Activated effector memory CD4-positive, alpha-beta T cell treated with Interleukin-2 at 50 U/mL for 16 hours (primary cell): ENCODE measurements around the gene FOXO3B.
"Not testable (repeated sequence)": the region's sequence is repeated elsewhere in the genome, so short reads cannot be mapped to it uniquely, and the experiment has no call there.

Source experiments
- DNase-seq: peaks from one replicate; pipeline ENCODE4 v3.0.0-alpha.2; 2020

Gene FOXO3B

DNA sequence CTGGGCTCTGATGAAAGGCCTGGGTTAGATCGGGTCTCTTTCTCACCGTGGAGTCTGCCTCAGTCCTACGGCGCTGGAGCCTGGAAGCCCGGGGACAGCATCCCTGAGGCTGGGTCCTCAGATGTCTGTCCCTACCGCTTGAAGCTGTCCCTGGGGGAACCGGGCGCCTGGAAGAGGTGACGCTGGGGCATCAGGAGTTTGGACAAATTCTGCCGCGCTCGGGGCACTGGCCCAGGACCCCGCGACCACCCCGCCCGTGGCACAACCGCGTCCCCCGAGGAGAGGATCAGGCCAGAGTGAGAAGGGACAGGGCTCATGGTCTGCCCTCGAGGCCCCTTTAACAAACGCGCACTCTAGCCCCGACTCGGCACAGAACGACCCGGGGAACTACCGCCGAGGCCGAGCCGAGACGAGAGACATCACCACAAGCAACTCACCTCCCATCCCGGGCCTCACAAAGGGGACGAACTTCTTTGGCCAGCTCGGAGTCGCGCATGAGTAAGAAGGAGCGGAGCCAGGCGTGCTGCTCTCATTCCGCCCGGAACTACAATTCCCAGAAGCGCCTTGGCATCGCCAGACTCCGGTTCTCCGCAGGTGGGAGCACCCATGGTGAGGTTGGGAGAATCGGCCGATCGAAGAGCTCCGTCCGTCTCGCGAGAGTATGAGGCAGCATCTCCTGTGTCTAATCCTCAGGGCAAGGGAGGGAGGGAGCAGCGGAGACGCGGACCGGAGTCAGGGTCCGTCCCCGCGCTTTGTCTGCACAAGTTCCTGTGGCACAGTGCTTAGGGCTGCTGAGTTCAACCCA, at the start of gene FOXO3B:
TSS of gene FOXO3B (minus strand) at position 548 of the 805 bp plus-strand sequence. CDS start 663 bp downstream, outside the sequence.
- peak; percentile 25 for DNase-seq

DNA sequence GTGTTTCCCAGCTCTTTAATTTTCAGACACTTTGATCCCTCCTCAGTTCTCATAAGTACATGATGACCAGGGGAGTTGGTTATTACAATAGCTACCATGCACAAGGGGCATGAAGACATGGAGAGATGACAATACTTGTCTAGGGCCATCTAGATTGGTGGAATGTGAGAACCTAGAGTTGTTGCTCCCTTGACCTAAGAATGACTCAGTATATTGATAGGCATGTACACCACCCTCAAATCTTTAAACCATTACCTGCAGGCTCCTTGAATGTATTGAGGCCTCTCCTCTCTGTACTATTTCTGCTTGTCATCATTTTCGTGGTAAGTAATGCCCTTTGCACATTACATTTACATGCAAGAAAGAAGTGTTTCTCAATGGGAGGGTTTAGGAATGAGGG, 41.4 kb upstream of the FOXO3B start:
- not testable (repeated sequence) for DNase-seq

DNA sequence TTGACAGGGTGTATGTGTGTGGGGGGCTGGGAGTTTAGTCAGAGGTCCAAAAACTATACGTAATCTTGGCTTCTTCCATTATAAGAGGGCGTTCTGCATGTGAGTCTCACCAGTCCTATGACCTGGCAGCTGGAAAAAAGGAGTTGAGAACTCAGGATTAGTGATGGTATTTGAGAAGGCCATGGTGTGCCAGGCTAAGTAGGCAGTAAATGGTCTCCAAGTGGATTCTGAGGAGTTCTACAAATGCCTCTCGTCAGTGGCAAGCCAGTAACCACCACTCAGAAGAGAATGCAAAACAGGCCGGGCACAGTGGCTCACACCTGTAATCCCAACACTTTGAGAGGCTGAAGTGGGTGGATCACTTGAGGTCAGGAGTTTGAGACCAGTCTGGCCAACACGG, 40.5 kb upstream of the FOXO3B start:
- not testable (repeated sequence) for DNase-seq

DNA sequence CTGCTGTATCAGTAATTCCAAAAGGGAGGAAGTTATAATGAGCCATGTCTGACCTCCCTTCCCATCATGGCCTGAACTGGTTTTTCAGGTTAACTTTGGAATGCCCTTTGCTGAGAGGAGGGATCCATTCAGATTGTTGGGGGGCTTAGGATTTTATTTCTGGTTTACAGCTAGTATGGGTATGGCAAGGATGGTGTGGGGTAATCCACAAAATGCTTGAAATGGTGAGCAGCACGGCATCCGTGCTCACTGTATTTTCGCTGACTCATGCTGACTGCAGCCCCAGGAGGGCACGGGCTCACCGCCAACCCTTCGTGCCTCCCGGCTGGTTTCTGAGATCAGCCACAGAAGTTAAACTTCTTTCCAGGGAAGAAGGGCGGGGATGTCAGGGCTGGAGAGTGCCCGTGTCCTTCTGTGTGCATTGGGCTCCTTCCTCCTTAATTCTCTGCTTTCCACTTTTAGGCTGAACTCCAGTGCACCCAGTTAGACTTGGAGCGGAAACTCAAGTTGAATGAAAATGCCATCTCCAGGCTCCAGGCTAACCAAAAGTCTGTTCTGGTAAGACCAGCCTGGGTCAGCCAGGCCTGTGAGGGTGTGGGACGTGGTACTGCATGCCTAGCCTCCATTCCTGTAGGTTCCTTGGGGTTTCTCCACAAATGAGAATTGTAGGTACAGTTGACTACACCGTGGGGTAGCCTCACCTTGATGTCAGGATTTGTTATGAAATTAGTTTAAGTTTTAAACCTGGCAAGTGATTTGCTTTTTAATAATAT, 39.8 kb upstream of the FOXO3B start:
- DNase-seq: not testable (repeated sequence)

DNA sequence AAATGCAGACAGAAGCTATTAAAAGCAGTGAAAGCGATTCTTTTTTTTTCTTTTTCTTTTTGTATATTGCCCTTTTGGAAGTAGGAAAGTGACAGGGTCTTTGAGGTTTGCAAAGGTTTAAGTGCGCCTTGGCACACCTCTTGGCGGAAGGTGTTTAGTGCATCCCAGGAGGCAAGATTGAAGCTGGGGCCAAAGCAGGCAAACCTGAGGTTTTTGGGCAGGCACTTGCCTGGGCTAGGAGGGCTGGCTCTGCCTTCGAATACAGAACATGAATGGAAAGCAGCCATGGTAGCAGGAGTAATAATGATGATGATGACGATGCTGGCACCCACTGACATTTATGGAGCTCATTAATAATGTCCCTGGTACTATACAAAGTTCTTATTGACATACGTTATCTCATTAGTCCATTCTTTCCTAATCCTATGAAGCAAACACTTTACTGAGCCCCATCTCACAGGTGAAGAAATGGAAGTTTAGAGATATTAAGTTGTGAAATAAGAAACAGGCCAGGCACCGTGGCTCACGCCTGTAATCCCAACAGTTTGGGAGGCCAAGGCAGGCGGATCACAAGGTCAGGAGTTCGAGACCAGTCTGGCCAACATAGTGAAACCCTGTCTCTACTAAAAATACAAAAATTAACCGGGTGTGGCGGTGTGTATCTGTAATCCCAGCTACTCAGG, 37.5 kb upstream of the FOXO3B start:
- not testable (repeated sequence) for DNase-seq

DNA sequence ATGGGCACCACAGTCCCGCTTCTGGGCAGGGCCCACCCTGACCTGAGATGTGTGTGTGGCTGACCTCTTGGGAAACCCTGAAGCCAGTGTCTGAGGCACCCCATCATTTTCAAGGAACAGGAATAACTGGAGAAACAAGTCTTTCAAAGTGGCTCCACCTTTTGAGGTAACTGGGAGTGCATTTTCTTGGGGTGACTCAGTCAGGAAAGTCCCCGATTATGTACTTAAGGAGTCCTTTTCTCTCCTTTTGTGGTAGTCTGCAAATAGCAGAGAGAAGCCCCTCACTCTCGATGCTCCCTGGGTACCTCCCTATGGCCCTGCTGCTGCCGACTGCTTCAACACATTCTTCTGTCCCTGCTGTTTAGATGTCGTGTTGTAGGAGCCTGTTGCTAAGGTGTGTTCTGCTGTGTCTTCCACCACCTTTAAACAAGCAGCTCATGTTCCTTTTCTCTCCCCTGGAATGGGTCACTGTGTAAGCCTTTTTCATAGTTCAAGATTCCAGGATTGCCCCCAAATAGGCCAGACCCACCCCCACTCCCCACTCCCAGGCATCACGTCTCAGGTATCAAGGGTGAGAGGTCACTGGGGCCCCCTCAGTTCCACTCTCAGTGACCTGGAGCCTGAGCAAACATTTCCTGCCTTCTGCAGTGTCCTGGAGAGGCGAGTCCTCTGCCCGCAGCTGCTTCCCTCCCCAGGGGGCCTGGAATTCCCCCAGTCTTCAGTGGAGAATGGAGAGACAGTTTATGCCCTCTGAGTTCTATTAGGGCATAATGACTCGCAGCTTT, 36.7 kb upstream of the FOXO3B start:
- DNase-seq: not testable (repeated sequence)

DNA sequence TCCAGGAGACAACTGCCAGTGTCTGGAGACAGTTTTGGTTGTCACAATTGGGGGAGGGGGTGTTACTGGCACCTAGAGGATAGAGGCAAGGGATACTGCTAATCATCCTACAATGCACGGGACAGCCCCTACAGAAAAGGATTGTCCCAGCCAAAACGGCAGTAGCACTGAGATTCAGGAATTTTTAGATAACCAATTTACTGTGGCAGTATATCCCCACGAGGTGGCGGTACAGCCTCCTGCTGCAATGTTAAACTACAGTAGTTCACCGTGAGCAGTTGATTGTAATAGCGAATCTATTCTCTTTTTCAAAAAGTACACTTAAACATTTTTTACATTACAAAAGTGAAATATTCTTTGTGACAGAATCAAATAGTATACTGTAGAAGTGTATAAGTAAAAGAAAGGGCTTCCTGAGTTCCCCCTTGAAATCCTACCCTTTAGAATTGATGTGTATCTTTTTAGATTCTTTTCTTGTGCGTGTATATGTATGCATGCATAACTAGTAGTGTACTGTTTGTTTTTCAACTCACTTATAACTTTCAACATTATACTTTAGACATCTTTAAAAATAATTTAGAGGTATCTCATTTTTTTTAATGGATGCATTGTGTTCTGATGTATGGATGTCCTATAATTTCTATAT, 30.4 kb upstream of the FOXO3B start:
- DNase-seq: peak; percentile 31

DNA sequence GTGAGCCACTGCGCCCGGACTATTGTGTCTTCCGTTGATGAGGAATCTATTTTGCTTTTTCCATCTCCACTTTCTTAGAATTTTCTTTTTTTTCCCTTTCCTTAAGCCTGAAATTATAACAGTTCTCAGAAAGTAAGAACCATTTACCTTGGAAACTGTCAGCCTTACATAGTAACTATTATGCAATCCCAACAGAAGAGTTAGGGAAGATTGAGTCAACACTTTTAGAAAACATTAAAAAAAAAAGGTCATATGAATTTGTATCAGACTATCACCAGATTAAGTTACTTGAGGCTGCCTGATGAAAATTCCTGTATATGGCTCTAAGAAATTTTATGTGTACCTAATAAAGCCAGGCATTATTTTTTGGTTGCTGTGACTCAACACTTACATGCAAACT, 26.1 kb upstream of the FOXO3B start:
- not testable (repeated sequence) for DNase-seq

GRCh38 chr17:18705955-18706354, 23.8 kb upstream of the FOXO3B start:
- DNase-seq: not testable (repeated sequence)

DNA sequence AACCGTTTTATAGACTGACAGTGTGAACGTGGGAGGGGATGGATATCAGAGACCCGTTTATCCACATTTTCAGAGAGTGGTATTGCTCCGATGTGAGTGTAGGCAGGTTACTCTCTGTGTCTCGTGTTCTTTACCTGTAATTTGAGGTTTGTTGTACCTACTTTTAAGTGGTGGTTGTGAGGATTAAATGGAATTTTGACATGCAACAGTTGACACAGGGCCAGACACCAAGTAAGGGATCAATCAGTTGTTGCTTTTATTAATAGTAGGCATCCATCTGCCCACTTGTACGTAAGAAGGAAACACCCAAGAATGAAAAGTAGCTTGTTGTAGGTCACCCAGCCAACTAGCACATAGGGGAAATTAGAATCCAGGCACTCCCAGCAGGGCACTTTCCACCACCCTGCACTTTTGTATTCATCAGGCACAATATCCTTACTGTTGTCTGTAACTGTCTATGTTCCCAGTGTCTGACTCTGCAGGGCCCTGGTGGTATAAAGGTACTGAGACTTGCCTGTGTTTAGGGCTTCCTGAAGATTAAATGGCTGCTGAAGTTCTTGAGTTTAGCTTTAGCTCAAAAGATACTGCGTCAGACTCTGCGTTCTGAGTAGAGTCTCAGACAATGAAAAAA, 16.5 kb upstream of the FOXO3B start:
- DNase-seq: not testable (repeated sequence)

- DNase-seq: not testable (repeated sequence)
These were observed 13.0 kb upstream of the FOXO3B start for GRCh38 chr17:18695143-18695542.

- not testable (repeated sequence) for DNase-seq
These were observed 554 bp upstream of the FOXO3B start for GRCh38 chr17:18682668-18683067.

- DNase-seq: not testable (repeated sequence)
These were observed 4.7 kb downstream of the FOXO3B start for GRCh38 chr17:18677381-18677780.

GRCh38 chr17:18676928-18677327, 5.2 kb downstream of the FOXO3B start:
- not testable (repeated sequence) for DNase-seq

DNA sequence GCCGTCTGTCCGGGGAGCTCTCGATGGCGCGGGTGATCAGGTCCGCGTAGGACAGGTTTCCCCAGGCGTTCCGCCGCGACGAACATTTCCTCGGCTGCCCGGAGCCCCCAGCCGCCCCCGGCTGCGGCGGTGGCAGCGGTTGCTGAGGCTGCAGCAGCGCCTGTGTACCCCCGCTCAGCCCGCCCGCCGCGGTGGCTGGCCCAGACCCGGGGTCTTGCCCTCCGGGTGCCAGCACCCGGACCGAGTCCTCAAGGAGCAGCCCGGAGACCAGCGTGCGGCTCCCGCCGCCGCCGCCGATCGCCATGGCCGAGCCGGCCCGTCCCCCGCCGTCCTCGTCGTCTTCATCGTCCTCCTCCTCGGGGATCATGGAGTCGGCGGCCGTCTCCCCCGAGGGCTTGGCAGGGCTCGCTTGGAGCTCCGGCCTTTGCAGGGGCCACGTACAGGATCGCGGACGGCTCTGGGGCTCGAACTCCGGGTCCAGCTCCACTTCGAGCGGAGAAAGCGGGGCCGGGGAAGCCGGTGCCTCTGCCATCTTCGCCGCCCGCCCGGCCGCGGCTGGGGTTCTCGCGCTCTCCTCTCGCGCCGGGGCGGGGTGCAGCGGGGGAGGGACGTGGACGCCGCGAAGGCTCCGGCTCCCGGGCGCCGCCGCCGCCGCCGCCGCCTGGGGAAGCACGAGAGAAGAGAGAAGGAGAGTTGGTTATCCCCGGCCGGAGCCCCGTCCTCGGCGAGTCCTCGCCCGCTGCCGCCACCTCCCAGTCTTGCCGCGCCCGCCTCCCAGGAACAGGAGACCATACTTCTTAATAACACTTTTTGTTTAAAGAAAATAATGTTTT, 9.5 kb downstream of the FOXO3B start:
- DNase-seq: not testable (repeated sequence)

DNA sequence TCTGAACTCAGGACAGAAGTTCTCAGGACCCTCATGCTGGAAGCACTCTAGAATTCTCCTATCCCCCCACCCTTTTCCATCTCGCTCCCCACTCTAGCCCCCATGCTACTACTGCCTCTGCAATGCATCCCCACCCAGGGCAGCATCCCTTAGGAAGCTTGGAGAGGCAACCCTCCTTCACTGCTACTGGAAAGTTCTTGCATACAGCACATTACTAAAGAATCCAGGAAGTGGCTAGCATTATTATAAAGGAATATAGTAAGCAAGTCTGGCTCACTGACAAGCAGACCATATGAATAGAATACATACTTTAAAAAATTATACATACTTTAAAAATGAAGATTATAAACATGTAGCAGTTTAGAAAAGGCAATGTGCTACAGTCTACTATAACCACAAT, 13.5 kb downstream of the FOXO3B start:
- not testable (repeated sequence) for DNase-seq

- DNase-seq: not testable (repeated sequence)
These were observed 14.6 kb downstream of the FOXO3B start for GRCh38 chr17:18667535-18667934.

GRCh38 chr17:18666326-18666725, 15.8 kb downstream of the FOXO3B start:
- not testable (repeated sequence) for DNase-seq

DNA sequence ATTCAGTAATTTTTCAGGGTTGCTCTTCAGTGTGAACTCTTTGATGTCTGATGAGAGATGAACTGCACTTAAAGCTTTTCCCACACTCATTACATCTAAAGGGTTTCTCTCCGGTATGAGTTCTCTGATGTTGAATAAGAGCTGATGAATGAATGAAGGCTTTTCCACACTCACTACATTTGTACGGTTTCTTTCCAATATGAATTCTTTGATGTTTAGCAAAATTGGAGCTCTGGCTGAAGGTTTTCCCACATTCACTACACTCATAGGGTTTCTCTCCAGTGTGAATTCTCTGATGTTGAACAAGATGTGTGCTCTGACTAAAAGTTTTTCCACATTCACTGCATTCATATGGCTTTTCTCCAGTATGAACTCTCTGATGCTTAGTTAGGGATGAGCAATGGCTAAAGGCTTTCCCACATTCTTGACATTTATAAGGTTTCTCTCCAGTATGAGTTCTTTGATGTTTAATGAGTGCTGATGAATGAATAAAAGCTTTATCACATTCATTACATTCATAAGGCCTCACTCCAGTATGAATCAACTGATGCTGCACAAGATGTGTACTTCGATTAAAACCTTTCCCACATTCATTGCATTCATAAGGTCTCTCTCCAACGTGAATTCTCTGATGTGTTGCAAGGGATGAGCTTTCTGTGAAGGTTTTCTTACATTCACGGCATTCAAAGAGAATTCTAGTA, 20.0 kb downstream of the FOXO3B start:
- not testable (repeated sequence) for DNase-seq

DNA sequence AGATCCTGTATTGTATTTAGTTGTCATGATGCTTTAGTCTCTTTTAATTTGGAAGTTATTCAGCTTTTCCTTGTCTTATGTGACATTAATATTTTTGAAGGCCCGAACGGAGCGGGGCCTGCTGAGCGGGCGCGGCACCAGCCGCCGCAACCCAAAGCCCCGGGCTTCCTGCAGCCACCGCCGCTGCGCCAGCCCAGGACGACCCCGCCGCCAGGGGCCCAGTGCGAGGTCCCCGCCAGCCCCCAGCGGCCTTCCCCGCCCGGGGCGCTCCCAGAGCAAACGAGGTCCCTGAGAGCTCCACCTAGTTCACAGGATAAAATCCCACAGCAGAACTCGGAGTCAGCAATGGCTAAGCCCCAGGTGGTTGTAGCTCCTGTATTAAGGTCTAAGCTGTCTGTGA, 32.0 kb downstream of the FOXO3B start:
- DNase-seq: not testable (repeated sequence)
